Astrocyte (in vitro differentiated cells and primary cell): ENCODE measurements around the gene KDM1A. TPM values are rescaled to one million over a fixed set of nuclear protein-coding genes. Genes with fewer than 3 reads are reported as not detected.

Source experiments
- DNase-seq: peaks from one replicate; pipeline ENCODE4 v3.0.0-alpha.2; 2010; ENCODE audit warnings: low read depth
- FAIRE-seq: peaks from 2 replicates; lab custom pipeline; 2011; peaks lifted over from hg19 to GRCh38; lab: Jason Lieb, UNC
- H2AFZ ChIP-seq: 2 replicates; pipeline ENCODE4 v1.6.0; 2012; ENCODE audit warnings: low read depth, low read length, inconsistent platforms
- H3K27ac ChIP-seq: 2 replicates; pipeline ENCODE4 v1.5.1; 2011; ENCODE audit warnings: low read depth, low read length, inconsistent platforms
- H3K27me3 ChIP-seq: 2 replicates; pipeline ENCODE4 v1.6.0; 2011; ENCODE audit warnings: low read length, inconsistent platforms; ENCODE audit not compliant: insufficient read depth
- H3K36me3 ChIP-seq: 2 replicates; pipeline ENCODE4 v1.5.1; 2011; ENCODE audit warnings: low read length, inconsistent platforms; ENCODE audit not compliant: insufficient read depth
- H3K4me1 ChIP-seq: 2 replicates; pipeline ENCODE4 v1.5.1; 2011; ENCODE audit warnings: low read length, inconsistent platforms; ENCODE audit not compliant: insufficient read depth
- H3K4me2 ChIP-seq: 2 replicates; pipeline ENCODE4 v1.6.0; 2012; ENCODE audit warnings: low read length, inconsistent platforms
- H3K4me3 ChIP-seq: 2 replicates; pipeline ENCODE4 v1.5.1; 2011; ENCODE audit warnings: low read depth, mild to moderate bottlenecking, low read length, inconsistent platforms; ENCODE audit not compliant: insufficient read depth
- H3K79me2 ChIP-seq: 2 replicates; pipeline ENCODE4 v1.6.0; 2012; ENCODE audit warnings: mild to moderate bottlenecking, low read length, inconsistent platforms; ENCODE audit not compliant: insufficient read depth
- H3K9ac ChIP-seq: 2 replicates; pipeline ENCODE4 v1.6.0; 2012; ENCODE audit warnings: mild to moderate bottlenecking, low read length, inconsistent platforms
- H3K9me3 ChIP-seq: 2 replicates; pipeline ENCODE4 v1.5.1; 2012; ENCODE audit warnings: low read depth, mild to moderate bottlenecking, low read length, inconsistent platforms; ENCODE audit not compliant: insufficient read depth
- H4K20me1 ChIP-seq: 2 replicates; pipeline ENCODE4 v1.6.0; 2012; ENCODE audit warnings: low read length, inconsistent platforms; ENCODE audit not compliant: insufficient read depth
- H3K27ac Mint-ChIP-seq: one replicate; pipeline ENCODE4 v1.8.0; 2021; ENCODE audit warnings: mild to moderate bottlenecking, mixed read lengths; ENCODE audit not compliant: unreplicated experiment
- H3K27me3 Mint-ChIP-seq: one replicate; pipeline ENCODE4 v1.8.0; 2021; ENCODE audit warnings: low read depth, mixed read lengths; ENCODE audit not compliant: unreplicated experiment
- H3K36me3 Mint-ChIP-seq: one replicate; pipeline ENCODE4 v1.8.0; 2021; ENCODE audit warnings: low read depth, mixed read lengths; ENCODE audit not compliant: unreplicated experiment
- H3K4me1 Mint-ChIP-seq: one replicate; pipeline ENCODE4 v1.8.0; 2021; ENCODE audit warnings: low read depth, mixed read lengths; ENCODE audit not compliant: unreplicated experiment
- H3K4me3 Mint-ChIP-seq: one replicate; pipeline ENCODE4 v1.8.0; 2021; ENCODE audit warnings: mild to moderate bottlenecking, moderate library complexity, mixed read lengths; ENCODE audit not compliant: unreplicated experiment
- H3K9me3 Mint-ChIP-seq: one replicate; pipeline ENCODE4 v1.8.0; 2021; ENCODE audit warnings: mild to moderate bottlenecking, mixed read lengths; ENCODE audit not compliant: unreplicated experiment
- EZH2 ChIP-seq: IDR thresholded peaks from 2 replicates; pipeline ENCODE4 v1.6.1; 2012; ENCODE audit warnings: mild to moderate bottlenecking, low read length, inconsistent platforms; ENCODE audit not compliant: insufficient read depth
- total RNA-seq: library from RNA; stranded (reverse); gene quantifications from 2 replicates; pipeline ENCODE4 v1.2.1, GENCODE V29; 2021
- TF ChIP-seq, protein P1 (sequence below): IDR thresholded peaks from 2 replicates; pipeline ENCODE4 v1.5.1; 2011; ENCODE audit warnings: low read depth, mild to moderate bottlenecking, inconsistent platforms, low read length, moderate library complexity; ENCODE audit not compliant: insufficient read depth

The KDM1A gene
- total RNA-seq, 1 donor from 2014 or later: 110 TPM

DNA sequence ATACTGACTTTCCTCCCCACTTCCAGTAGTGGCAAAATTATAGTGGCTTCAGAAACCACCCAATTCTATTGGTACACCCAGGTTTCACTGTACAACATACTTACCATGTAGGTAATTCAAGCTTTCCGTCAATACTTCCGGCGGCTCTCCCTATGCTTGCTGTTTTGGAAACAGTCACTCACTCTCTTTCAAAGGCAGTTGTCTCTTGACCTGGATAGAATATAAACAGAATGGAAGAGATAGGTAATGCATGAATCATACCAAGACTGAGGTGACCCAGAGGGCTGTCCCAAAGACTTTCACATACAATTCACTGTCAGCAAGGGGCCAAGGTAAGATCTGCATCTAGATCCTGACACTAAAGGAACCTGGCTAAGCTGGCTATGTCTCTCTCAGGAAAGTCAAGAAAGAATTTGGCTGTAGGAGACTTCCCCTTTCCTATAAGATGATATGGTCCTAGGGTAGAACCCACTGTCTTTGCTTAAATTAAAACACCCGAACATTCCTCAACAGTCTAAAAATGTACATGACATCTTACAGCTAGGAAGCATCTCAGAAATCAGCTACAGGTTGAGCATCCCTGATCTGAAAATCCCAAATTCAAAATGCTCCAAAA lies 89.8 kb downstream of the KDM1A start:
- no peak overlapping the region for H3K4me3 ChIP-seq
- H4K20me1 ChIP-seq: peaks cover 67% of the 10 kb centered on the region
- FAIRE-seq: no peak
- peaks cover 7% of the 10 kb centered on the region for H3K4me1 ChIP-seq
- peaks cover 41% of the 10 kb centered on the region for H3K4me1 Mint-ChIP-seq
- H3K9me3 Mint-ChIP-seq: no peaks in the 10 kb centered on the region
- no peaks in the 10 kb centered on the region for H3K9me3 ChIP-seq
- H3K36me3 Mint-ChIP-seq: peaks cover 13% of the 10 kb centered on the region
- H3K27ac ChIP-seq: no peak overlapping the region
- peaks cover 24% of the 10 kb centered on the region for H3K36me3 ChIP-seq
- TF ChIP-seq EZH2: no peak
- TF ChIP-seq, protein P1, sequence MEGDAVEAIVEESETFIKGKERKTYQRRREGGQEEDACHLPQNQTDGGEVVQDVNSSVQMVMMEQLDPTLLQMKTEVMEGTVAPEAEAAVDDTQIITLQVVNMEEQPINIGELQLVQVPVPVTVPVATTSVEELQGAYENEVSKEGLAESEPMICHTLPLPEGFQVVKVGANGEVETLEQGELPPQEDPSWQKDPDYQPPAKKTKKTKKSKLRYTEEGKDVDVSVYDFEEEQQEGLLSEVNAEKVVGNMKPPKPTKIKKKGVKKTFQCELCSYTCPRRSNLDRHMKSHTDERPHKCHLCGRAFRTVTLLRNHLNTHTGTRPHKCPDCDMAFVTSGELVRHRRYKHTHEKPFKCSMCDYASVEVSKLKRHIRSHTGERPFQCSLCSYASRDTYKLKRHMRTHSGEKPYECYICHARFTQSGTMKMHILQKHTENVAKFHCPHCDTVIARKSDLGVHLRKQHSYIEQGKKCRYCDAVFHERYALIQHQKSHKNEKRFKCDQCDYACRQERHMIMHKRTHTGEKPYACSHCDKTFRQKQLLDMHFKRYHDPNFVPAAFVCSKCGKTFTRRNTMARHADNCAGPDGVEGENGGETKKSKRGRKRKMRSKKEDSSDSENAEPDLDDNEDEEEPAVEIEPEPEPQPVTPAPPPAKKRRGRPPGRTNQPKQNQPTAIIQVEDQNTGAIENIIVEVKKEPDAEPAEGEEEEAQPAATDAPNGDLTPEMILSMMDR: no peak
- no peak overlapping the region for H2AFZ ChIP-seq
- no peaks in the 10 kb centered on the region for H3K27me3 ChIP-seq
- no peak for DNase-seq
- no peak overlapping the region for H3K4me3 Mint-ChIP-seq
- no peak overlapping the region for H3K9ac ChIP-seq
- no peaks in the 10 kb centered on the region for H3K27me3 Mint-ChIP-seq
- peaks cover 91% of the 10 kb centered on the region for H3K79me2 ChIP-seq
- H3K27ac Mint-ChIP-seq: no peak overlapping the region
- H3K4me2 ChIP-seq: no peak overlapping the region

GRCh38 chr1:23110391-23110790 lies 91.1 kb downstream of the KDM1A start:
- Histone ChIP-seq H3K27ac (no peak overlapping the region), H4K20me1 (peaks cover 78% of the 10 kb centered on the region), H2AFZ (no peak overlapping the region), H3K4me3 (no peak overlapping the region), H3K79me2 (peaks cover 94% of the 10 kb centered on the region), H3K27me3 (no peaks in the 10 kb centered on the region), H3K36me3 (peaks cover 24% of the 10 kb centered on the region), H3K9me3 (no peaks in the 10 kb centered on the region), H3K4me1 (peaks cover 12% of the 10 kb centered on the region), H3K9ac (no peak overlapping the region), H3K4me2 (no peak overlapping the region)
- Mint-ChIP-seq H3K4me1 (peaks cover 53% of the 10 kb centered on the region), H3K4me3 (no peak overlapping the region), H3K9me3 (no peaks in the 10 kb centered on the region), H3K27ac (peak overlapping the region; percentile 8), H3K36me3 (peaks cover 11% of the 10 kb centered on the region), H3K27me3 (no peaks in the 10 kb centered on the region)
- no peak for TF ChIP-seq EZH2
- TF ChIP-seq, protein P1: no peak
- FAIRE-seq: no peak
- no peak for DNase-seq
